Measurements from ENCODE around the gene IFT81. TPM values are rescaled to one million over a fixed set of nuclear protein-coding genes. Genes with fewer than 3 reads are reported as not detected.

The IFT81 gene
- total and polyA plus RNA-seq, 3 donors from 2014 or later: 20.1 to 43.4 (median 26.7) TPM

DNA sequence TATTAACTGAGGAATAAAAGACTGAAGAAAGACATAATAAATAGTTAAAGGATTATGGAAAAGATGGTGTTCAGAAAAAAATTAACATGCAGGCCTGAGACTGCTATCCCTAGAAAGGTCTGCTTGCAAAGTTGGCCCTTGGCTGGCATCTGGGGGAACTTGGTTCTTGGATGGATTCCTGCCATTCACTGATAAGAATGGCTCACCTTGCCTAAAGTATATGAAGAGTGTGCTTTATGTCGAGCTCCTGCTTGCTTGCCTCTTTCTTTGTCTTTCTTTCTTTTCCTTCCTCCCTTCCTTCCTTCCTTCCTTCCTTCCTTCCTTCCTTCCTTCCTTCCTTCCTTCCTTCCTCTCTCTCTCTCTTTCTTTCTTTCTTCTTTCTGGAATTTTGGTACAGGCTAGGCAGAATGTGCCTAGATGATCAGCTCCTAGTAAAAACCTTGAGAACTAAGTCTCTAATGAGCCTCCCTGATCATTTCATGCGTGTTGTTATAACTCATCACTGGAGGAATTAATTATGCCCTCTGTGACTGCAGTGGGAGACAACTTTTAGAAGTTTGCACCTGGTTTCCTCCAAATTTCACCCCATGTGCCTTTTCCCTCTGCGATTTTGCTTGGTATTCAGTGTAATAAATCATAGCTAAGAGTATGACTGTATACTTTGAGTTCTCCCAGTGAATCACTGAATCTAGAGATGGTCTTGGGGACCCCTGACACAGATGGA is 44.7 kb downstream of the IFT81 start:
- H3K27ac ChIP-seq: no peak overlapping the region
- WGBS, 2 donors: 82 to 89% methylated on average over 3 of the region's 3 CpGs
- intact Hi-C loops (cut with DNase I; ENCODE audit: low total_unique reads): no loop called here

DNA sequence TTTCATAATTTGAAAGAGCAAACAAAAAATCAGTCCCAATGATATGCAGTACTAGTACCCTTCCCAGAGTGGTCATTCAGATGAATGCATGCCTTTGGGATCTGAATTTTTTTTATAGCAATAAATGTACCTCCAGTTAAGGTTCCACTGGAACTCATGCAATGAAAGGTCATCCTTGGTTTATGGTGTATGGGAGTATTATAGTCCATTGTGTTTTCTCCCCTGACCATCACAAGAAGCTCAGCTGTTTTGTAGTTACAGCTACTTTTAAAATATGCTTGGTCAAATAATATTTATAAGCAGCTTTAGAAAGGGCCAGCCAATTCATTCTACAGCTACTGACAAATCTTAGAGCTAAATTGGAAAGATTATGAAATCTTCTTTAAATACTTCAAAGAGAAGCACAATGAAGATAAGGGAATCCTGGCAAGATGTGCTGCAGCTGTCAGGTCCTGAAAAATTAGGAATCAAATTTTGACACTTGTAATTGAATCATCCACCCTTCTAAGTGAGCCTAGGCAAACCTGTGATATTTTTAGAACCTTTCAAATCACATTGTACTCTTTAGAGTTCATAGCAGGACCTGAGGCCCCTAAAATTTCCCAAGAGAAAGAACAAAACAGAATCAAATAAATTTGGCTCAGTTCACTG is 46.5 kb downstream of the IFT81 start:
- Histone ChIP-seq H3K27ac (no peak overlapping the region), H3K4me1 (peaks cover 10% of the 10 kb centered on the region), H3K36me3 (ENCODE audit: low read depth, missing control alignments) (no peaks in the 10 kb centered on the region), H3K27me3 (no peaks in the 10 kb centered on the region), H3K9me3 (no peaks in the 10 kb centered on the region), H3K4me3 (no peak overlapping the region)
- no peak for DNase-seq
- intact Hi-C loops (cut with DNase I; ENCODE audit: low total_unique reads): no loop called here
- no peak for TF ChIP-seq POLR2A (IDR thresholded peaks at IDR 0.05)

More for the DNA sequence above, 44.7 kb downstream of the IFT81 start:
- H3K9me3 ChIP-seq: no peaks in the 10 kb centered on the region
- DNase-seq: no peak
- TF ChIP-seq, protein P1, sequence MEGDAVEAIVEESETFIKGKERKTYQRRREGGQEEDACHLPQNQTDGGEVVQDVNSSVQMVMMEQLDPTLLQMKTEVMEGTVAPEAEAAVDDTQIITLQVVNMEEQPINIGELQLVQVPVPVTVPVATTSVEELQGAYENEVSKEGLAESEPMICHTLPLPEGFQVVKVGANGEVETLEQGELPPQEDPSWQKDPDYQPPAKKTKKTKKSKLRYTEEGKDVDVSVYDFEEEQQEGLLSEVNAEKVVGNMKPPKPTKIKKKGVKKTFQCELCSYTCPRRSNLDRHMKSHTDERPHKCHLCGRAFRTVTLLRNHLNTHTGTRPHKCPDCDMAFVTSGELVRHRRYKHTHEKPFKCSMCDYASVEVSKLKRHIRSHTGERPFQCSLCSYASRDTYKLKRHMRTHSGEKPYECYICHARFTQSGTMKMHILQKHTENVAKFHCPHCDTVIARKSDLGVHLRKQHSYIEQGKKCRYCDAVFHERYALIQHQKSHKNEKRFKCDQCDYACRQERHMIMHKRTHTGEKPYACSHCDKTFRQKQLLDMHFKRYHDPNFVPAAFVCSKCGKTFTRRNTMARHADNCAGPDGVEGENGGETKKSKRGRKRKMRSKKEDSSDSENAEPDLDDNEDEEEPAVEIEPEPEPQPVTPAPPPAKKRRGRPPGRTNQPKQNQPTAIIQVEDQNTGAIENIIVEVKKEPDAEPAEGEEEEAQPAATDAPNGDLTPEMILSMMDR (IDR thresholded peaks at IDR 0.05): no peak
- no peak for TF ChIP-seq POLR2A (IDR thresholded peaks at IDR 0.05)
- H3K27me3 ChIP-seq: no peaks in the 10 kb centered on the region
- H3K4me3 ChIP-seq: no peak overlapping the region
- peaks cover 10% of the 10 kb centered on the region for H3K4me1 ChIP-seq
- no peaks in the 10 kb centered on the region for H3K36me3 ChIP-seq (ENCODE audit: low read depth, missing control alignments)

DNA sequence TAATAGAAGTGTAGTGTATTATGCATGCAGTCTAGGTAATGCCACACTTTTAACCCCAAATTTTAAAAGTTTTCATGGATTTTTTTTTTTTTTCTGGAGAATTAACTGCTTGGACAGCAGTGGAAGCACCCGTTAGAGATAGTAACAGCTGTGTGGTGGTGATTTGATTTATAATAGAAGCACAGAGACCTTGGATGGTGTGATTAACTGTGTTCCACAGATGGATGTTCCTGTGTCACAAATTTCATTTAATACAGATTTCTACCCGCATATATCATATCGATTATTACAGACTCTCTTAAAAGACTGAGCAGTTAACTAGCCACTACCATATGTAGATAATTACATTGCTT is 47.0 kb downstream of the IFT81 start:
- Histone ChIP-seq H3K4me1 (peaks cover 10% of the 10 kb centered on the region), H3K4me3 (no peak overlapping the region), H3K36me3 (ENCODE audit: low read depth, missing control alignments) (no peaks in the 10 kb centered on the region), H3K9me3 (no peaks in the 10 kb centered on the region), H3K27ac (no peak overlapping the region), H3K27me3 (no peaks in the 10 kb centered on the region)
- 44 to 69% methylated on average over 3 of the region's 3 CpGs for WGBS, 2 donors
- intact Hi-C loops (cut with DNase I; ENCODE audit: low total_unique reads): no loop called here
- TF ChIP-seq, protein P1 (IDR thresholded peaks at IDR 0.05): no peak
- no peak for TF ChIP-seq POLR2A (IDR thresholded peaks at IDR 0.05)
- no peak for DNase-seq

DNA sequence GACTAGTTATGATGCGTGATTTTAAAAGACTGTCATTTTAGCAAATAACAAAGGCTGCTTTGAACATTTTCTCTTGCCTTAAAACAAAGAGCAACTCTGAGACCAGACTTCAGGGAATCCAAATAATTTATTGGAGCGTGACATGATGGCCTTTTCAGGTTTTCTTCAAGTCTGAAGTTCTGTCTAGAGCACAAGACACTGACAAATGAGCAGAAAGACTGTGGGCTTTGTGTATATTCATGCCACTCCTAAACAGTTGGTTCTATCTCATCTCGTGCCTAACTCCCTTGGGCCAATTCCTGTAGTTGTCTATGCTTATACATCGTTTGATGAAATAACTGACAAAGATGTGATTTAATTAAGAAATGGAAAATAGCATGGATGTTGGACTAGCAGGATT is 47.5 kb downstream of the IFT81 start:
- Histone ChIP-seq H3K27ac (no peak overlapping the region), H3K4me3 (no peak overlapping the region), H3K36me3 (ENCODE audit: low read depth, missing control alignments) (no peaks in the 10 kb centered on the region), H3K27me3 (no peaks in the 10 kb centered on the region), H3K4me1 (peaks cover 10% of the 10 kb centered on the region), H3K9me3 (no peaks in the 10 kb centered on the region)
- intact Hi-C loops (cut with DNase I; ENCODE audit: low total_unique reads): no loop called here
- 79 to 81% methylated on average over 4 of the region's 4 CpGs for WGBS, 2 donors
- no peak for DNase-seq
- no peak for TF ChIP-seq POLR2A (IDR thresholded peaks at IDR 0.05)

DNA sequence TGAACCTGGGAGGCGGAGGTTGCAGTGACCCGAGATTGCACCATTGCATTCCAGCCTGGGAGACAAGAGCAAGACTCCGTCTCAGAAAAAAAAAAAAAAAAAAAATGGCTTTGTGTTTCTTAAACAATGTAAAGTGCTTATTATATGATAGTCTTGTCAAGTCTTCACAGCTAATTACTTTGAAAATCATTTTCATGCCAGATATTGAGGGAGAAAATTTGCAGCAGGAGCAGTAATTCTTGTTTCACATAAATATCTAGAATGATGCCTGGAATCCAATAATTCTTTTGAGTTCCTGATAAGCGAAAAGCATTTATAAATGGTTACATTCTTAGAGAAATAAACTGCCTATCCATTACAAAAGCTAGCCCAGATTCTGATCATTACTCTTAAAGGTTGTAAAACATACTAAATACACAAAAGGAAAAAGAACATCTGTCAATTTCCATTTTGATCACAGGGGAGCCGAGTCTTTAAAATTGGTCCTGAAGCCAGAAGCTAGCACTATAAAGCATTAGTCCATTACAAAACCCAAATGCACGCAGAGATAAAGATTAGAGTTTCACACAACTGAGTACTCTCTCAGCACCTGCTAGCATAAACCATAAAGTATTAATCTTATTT is 50.3 kb downstream of the IFT81 start:
- peaks cover 10% of the 10 kb centered on the region for H3K4me1 ChIP-seq
- DNase-seq: no peak
- H3K36me3 ChIP-seq (ENCODE audit: low read depth, missing control alignments): no peaks in the 10 kb centered on the region
- H3K27me3 ChIP-seq: no peaks in the 10 kb centered on the region
- no peak for TF ChIP-seq POLR2A (IDR thresholded peaks at IDR 0.05)
- TF ChIP-seq, protein P1 (IDR thresholded peaks at IDR 0.05): no peak
- no peaks in the 10 kb centered on the region for H3K9me3 ChIP-seq
- intact Hi-C loops (cut with DNase I; ENCODE audit: low total_unique reads): no loop called here
- 56 to 70% methylated on average over 6 of the region's 6 CpGs for WGBS, 2 donors
- no peak overlapping the region for H3K4me3 ChIP-seq
- H3K27ac ChIP-seq: no peak overlapping the region
